ENCODE data around the gene HINFP. TPM values are rescaled to one million over a fixed set of nuclear protein-coding genes. Genes with fewer than 3 reads are reported as not detected.

Gene HINFP
- total and polyA plus RNA-seq, 2 experiments from 2014 or later: 12.6 to 29.2 TPM

DNA sequence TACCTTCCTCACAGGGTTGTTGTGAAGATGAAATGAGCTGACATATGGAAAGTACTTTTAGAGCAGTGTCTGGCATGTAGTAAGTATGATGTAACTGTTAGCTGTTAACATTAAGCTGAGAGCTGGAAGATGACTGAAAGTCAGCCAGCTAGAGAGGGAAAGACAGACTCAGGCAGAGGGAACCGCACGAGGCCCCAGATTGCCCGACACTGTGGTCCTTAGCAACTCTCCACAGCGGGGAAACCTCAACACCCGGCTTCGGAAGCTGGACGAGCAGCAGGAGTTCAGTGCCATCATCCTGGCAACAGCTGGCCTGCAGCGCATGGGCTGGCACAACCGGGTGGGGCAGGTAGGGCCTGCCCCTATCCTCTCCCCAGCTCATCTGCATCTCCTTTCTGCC, 30.2 kb upstream of the HINFP start:
- no peak for DNase-seq (ENCODE audit: low spot score)
- no peaks in the 10 kb centered on the region for H3K27me3 ChIP-seq (ENCODE audit: insufficient read depth)
- H3K27me3 Mint-ChIP-seq (ENCODE audit: insufficient read depth, low read depth, poor library complexity): peaks cover 30% of the 10 kb centered on the region
- no peak overlapping the region for H3K4me3 Mint-ChIP-seq
- H3K36me3 ChIP-seq (ENCODE audit: insufficient read depth): peaks cover 4% of the 10 kb centered on the region
- H2AFZ ChIP-seq: no peak overlapping the region
- H3K9me2 ChIP-seq (ENCODE audit: insufficient read depth): no peaks in the 10 kb centered on the region
- H3K4me1 ChIP-seq (ENCODE audit: insufficient read depth): peaks cover 14% of the 10 kb centered on the region; the same call in 1 of the 2 replicates
- peak overlapping the region; percentile 30; the same call in 1 of the 2 replicates for H3K27ac ChIP-seq (ENCODE audit: low read depth)
- peaks cover 10% of the 10 kb centered on the region for H3K4me1 Mint-ChIP-seq
- H3K9me3 Mint-ChIP-seq: no peaks in the 10 kb centered on the region; the same call in 2 of the 3 replicates
- no peak overlapping the region for H3K4me3 ChIP-seq
- peaks cover 56% of the 10 kb centered on the region for H3K36me3 Mint-ChIP-seq (ENCODE audit: low read depth)
- peaks cover 29% of the 10 kb centered on the region; the same call in 1 of the 2 replicates for H4K20me1 ChIP-seq (replicated peaks; ENCODE audit: insufficient read depth)
- H3K79me2 ChIP-seq (replicated peaks; ENCODE audit: insufficient read depth): peaks cover 40% of the 10 kb centered on the region
- no peak for ATAC-seq
- TF ChIP-seq EZH2 (IDR thresholded peaks at IDR 0.05; ENCODE audit: low read depth, unreplicated experiment) (no peak), STAT1 (IDR thresholded peaks at IDR 0.05; ENCODE audit: unreplicated experiment) (no peak), CREB1 (CRISPR knock-in tag; IDR thresholded peaks at IDR 0.05; ENCODE audit: low read depth) (no peak), ZNF331 (CRISPR knock-in tag; IDR thresholded peaks at IDR 0.05; ENCODE audit: low read depth) (no peak), ZNF114 (CRISPR knock-in tag; IDR thresholded peaks at IDR 0.05) (no peak), POLR2AphosphoS5 (IDR thresholded peaks at IDR 0.05; ENCODE audit: low read depth) (no peak)
- TF ChIP-seq, protein P1, sequence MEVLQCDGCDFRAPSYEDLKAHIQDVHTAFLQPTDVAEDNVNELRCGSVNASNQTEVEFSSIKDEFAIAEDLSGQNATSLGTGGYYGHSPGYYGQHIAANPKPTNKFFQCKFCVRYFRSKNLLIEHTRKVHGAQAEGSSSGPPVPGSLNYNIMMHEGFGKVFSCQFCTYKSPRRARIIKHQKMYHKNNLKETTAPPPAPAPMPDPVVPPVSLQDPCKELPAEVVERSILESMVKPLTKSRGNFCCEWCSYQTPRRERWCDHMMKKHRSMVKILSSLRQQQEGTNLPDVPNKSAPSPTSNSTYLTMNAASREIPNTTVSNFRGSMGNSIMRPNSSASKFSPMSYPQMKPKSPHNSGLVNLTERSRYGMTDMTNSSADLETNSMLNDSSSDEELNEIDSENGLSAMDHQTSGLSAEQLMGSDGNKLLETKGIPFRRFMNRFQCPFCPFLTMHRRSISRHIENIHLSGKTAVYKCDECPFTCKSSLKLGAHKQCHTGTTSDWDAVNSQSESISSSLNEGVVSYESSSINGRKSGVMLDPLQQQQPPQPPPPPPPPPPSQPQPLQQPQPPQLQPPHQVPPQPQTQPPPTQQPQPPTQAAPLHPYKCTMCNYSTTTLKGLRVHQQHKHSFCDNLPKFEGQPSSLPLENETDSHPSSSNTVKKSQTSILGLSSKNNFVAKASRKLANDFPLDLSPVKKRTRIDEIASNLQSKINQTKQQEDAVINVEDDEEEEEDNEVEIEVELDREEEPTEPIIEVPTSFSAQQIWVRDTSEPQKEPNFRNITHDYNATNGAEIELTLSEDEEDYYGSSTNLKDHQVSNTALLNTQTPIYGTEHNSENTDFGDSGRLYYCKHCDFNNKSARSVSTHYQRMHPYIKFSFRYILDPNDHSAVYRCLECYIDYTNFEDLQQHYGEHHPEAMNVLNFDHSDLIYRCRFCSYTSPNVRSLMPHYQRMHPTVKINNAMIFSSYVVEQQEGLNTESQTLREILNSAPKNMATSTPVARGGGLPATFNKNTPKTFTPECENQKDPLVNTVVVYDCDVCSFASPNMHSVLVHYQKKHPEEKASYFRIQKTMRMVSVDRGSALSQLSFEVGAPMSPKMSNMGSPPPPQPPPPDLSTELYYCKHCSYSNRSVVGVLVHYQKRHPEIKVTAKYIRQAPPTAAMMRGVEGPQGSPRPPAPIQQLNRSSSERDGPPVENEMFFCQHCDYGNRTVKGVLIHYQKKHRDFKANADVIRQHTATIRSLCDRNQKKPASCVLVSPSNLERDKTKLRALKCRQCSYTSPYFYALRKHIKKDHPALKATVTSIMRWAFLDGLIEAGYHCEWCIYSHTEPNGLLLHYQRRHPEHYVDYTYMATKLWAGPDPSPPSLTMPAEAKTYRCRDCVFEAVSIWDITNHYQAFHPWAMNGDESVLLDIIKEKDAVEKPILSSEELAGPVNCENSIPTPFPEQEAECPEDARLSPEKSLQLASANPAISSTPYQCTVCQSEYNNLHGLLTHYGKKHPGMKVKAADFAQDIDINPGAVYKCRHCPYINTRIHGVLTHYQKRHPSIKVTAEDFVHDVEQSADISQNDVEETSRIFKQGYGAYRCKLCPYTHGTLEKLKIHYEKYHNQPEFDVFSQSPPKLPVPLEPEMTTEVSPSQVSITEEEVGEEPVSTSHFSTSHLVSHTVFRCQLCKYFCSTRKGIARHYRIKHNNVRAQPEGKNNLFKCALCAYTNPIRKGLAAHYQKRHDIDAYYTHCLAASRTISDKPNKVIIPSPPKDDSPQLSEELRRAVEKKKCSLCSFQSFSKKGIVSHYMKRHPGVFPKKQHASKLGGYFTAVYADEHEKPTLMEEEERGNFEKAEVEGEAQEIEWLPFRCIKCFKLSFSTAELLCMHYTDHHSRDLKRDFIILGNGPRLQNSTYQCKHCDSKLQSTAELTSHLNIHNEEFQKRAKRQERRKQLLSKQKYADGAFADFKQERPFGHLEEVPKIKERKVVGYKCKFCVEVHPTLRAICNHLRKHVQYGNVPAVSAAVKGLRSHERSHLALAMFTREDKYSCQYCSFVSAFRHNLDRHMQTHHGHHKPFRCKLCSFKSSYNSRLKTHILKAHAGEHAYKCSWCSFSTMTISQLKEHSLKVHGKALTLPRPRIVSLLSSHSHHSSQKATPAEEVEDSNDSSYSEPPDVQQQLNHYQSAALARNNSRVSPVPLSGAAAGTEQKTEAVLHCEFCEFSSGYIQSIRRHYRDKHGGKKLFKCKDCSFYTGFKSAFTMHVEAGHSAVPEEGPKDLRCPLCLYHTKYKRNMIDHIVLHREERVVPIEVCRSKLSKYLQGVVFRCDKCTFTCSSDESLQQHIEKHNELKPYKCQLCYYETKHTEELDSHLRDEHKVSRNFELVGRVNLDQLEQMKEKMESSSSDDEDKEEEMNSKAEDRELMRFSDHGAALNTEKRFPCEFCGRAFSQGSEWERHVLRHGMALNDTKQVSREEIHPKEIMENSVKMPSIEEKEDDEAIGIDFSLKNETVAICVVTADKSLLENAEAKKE (CRISPR knock-in tag; IDR thresholded peaks at IDR 0.05): no peak
- TF ChIP-seq, protein P2, sequence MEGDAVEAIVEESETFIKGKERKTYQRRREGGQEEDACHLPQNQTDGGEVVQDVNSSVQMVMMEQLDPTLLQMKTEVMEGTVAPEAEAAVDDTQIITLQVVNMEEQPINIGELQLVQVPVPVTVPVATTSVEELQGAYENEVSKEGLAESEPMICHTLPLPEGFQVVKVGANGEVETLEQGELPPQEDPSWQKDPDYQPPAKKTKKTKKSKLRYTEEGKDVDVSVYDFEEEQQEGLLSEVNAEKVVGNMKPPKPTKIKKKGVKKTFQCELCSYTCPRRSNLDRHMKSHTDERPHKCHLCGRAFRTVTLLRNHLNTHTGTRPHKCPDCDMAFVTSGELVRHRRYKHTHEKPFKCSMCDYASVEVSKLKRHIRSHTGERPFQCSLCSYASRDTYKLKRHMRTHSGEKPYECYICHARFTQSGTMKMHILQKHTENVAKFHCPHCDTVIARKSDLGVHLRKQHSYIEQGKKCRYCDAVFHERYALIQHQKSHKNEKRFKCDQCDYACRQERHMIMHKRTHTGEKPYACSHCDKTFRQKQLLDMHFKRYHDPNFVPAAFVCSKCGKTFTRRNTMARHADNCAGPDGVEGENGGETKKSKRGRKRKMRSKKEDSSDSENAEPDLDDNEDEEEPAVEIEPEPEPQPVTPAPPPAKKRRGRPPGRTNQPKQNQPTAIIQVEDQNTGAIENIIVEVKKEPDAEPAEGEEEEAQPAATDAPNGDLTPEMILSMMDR (conservative IDR thresholded peaks at IDR 0.05; ENCODE audit: low read depth in 2 of 2): no peak
- H3K4me2 ChIP-seq: no peak overlapping the region
- peaks cover 36% of the 10 kb centered on the region for H3F3A ChIP-seq (replicated peaks; ENCODE audit: low read depth)
- H3K27ac Mint-ChIP-seq: no peak overlapping the region
